Measurements from ENCODE around the gene CRACR2A. TPM values are rescaled to one million over a fixed set of nuclear protein-coding genes. Genes with fewer than 3 reads are reported as not detected.

Gene CRACR2A
- total RNA-seq, 2 donors from 2014 or later: 52.8 to 54.8 TPM

DNA sequence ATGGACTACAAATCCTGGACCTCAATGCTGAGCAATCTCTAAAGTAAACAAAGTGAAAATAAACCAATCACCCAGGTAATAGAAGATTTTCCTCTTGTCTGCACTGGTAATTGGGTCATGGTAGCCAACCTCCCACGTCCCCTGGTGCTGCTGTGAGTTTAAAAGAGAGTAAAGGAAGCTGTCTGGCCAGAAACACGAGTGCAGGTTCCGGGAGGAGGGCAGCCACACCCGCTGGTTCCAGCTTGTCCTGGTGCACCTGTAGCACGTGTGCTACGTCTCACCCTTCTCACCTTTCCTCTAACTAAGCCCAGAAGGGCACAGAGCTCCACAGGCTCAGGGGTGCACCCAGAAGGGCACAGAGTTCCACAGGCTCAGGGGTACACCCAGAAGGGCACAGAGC, 5.4 kb downstream of the CRACR2A start:
- Mint-ChIP-seq H3K4me3 (peak overlapping the region; percentile 69), H3K27me3 (no peaks in the 10 kb centered on the region), H3K27ac (peak overlapping the region; percentile 100), H3K4me1 (peaks cover 64% of the 10 kb centered on the region), H3K36me3 (ENCODE audit: low read depth) (peaks cover 6% of the 10 kb centered on the region)
- peak in 2 of 3 donors; percentile 28 to 41 for DNase-seq
- peak; percentile 66 for ATAC-seq
- H3K9me3 ChIP-seq (ENCODE audit: control insufficient read depth, low read length, poor library complexity, severe bottlenecking): no peaks in the 10 kb centered on the region

DNA sequence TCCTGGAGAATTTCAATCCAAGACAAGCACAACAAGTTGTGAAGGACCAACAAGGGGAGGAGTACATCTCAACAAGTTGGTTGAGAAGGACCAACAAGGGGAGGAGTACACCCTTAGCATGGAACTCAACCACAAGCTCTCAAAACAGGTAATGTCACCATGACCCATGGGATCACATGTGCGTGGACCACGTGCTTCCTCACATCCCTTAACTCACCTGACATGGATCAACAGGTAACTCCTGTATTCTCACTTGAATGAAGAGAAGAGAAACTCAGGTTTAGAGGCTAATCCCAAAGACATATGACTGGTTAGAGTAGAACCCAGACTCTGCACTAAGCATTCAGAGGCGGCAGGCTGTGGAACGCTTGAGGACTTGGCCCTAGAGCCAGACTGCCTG, 6.2 kb downstream of the CRACR2A start:
- ATAC-seq (no peak), DNase-seq (no peak)
- Mint-ChIP-seq H3K27ac (peak overlapping the region; percentile 100), H3K36me3 (ENCODE audit: low read depth) (peaks cover 6% of the 10 kb centered on the region), H3K4me1 (peaks cover 60% of the 10 kb centered on the region), H3K4me3 (peak overlapping the region; percentile 69), H3K27me3 (no peaks in the 10 kb centered on the region)
- no peaks in the 10 kb centered on the region for H3K9me3 ChIP-seq (ENCODE audit: control insufficient read depth, low read length, poor library complexity, severe bottlenecking)

DNA sequence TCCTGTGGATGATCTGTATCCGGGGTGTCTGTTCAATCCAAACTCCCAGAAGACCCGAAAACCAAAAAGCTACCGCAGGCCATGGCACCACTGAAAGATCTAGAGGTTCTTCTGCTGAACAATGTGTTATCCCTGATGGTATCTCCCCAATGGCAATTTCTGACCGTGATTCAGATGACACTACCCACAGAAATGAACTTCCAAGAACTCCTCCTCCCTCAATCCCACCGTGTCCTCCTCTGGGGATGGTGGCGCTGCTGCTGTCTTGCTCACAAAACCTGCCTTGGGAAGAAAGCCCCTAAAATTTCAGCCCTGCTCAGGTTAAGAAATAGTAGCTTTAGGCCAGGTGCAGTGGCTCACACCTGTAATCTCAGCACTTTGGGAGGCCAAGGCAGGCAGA, 7.8 kb downstream of the CRACR2A start:
- H3K9me3 ChIP-seq (ENCODE audit: control insufficient read depth, low read length, poor library complexity, severe bottlenecking): no peaks in the 10 kb centered on the region
- Mint-ChIP-seq H3K4me3 (no peak overlapping the region), H3K27ac (peak overlapping the region; percentile 88), H3K27me3 (no peaks in the 10 kb centered on the region), H3K4me1 (peaks cover 52% of the 10 kb centered on the region), H3K36me3 (ENCODE audit: low read depth) (peaks cover 6% of the 10 kb centered on the region)
- ATAC-seq (no peak), DNase-seq (no peak)

DNA sequence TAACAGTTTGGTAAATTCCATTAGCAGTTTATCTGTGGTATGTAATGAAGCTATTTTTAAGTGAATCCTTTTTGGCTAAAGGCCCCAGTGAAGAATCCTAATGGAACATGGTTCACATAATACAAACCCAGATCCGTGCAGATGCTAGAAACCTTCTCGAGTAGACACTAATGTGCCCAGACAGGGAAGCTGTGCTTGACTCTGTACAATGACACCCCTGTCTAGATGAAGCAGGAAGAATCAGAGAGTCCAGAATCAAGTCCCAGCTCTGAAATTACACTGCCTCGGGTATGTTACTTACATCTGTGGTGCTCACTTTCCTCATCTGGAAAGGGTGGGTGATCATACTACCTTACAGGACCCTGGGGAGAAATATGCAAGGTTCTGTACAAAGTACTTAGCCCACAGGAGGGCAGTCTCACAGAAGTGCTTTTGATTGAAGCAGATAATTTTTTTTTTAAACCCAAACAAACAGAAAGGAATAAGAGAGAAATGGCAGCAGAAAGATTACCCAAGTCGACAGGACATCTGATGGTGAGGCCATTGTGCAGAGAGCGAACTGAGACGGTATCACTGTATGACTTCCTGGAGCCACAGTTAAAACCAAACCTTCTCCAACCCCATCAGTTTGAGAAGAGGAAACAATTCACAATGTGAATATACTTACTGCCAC, 8.5 kb downstream of the CRACR2A start:
- no peaks in the 10 kb centered on the region for H3K9me3 ChIP-seq (ENCODE audit: control insufficient read depth, low read length, poor library complexity, severe bottlenecking)
- Mint-ChIP-seq H3K27me3 (no peaks in the 10 kb centered on the region), H3K27ac (peak overlapping the region; percentile 88), H3K4me3 (no peak overlapping the region), H3K4me1 (peaks cover 51% of the 10 kb centered on the region), H3K36me3 (ENCODE audit: low read depth) (peaks cover 4% of the 10 kb centered on the region)
- DNase-seq (no peak), ATAC-seq (peak; percentile 10)

DNA sequence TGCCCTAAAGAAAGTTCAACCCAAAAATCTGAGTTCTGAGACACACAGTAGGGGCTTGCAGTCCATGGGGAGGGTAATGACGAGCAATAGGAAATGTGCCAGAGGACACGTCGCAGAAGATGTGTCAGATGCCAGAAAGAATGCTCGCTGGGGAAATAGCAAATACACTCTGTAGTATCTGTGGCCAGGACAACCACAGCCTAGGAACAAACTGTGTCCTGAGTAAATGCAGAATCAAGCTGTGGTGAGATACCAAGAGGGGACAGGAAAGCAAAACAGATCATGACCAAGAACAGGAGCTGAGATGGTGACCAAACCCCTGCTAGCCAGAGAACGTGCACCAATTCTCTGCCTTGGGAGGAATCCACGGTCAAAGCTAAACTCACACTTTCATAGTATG, 9.1 kb downstream of the CRACR2A start:
- ATAC-seq: no peak
- DNase-seq: no peak
- no peaks in the 10 kb centered on the region for H3K27me3 Mint-ChIP-seq
- peaks cover 48% of the 10 kb centered on the region for H3K4me1 Mint-ChIP-seq
- H3K36me3 Mint-ChIP-seq (ENCODE audit: low read depth): peaks cover 3% of the 10 kb centered on the region
- peak overlapping the region; percentile 31 for H3K4me3 Mint-ChIP-seq
- no peaks in the 10 kb centered on the region for H3K9me3 ChIP-seq (ENCODE audit: control insufficient read depth, low read length, poor library complexity, severe bottlenecking)
- peak overlapping the region; percentile 88 for H3K27ac Mint-ChIP-seq

DNA sequence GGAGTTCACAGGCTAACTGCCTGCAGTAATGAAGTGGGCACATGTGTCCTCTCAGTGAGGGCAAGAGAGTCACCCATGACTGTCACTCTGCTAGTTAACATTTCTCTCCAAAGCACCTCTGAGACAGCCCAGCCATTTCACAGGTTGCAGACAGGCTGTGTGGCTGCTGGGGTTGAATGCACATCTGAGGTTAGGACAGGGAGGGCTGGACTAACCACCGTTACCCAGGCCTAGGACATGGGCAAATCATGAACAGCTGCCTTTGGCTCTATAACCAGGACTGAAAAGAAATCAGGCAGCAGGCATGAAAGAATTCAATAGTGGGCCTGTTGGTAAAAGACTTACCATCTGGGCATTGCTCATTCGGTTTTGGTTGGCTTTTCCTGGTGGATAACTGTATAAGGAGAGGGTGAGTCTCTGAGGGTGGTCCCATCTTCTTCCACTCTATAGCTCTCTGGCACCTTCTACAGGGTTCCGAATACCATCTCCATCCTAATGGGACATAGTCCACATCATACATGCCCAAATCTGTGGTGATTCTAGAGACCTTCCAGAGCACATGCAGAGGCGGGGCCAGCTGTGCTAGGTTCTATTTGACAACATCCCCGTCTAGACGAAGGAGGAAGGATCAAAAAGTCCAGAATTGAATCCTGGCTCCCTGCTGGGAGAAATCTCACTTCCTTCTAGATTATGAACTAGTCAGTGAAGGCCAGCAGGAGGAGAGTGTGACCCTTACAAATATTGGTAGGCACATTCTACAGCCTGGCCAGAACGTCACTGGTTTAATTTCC, 10.8 kb downstream of the CRACR2A start:
- Mint-ChIP-seq H3K4me3 (no peak overlapping the region), H3K27me3 (no peaks in the 10 kb centered on the region), H3K4me1 (peaks cover 38% of the 10 kb centered on the region), H3K36me3 (ENCODE audit: low read depth) (peaks cover 6% of the 10 kb centered on the region), H3K27ac (no peak overlapping the region)
- no peak for ATAC-seq
- no peak for DNase-seq
- no peaks in the 10 kb centered on the region for H3K9me3 ChIP-seq (ENCODE audit: control insufficient read depth, low read length, poor library complexity, severe bottlenecking)

DNA sequence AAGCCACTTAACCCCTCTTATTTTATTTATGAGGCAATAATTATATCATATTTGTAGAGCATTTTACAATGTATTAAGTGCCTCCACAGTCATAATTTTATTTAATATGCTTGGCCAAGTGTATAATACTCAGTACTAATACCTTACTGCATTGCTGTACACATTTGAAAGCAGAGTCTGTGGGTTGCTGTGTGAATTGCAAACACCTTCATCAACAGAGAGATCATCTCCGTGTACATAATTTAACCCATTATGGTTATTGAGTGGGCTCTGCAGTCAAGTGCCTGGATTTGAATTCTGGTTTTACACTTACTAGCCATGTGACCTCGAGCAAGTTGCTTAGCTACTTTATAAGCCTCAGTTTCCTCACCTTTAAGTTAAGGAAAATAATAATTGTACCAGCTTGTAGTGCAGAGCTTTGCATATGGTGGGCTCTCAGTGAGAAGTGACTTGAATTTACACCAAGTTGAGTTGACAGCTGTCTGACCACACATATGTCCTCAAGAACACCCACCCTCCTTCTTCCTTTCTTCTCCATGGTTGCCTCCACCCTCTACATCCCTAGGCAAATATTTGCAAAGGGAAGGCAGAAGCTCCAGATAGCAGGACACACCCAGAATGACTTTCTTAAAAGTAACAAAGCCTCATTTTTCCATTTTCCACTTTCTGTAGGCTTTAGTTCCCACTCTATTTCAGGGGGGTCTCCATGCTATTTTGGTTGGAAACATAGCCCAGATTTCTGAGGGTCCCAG, 12.3 kb downstream of the CRACR2A start:
- no peaks in the 10 kb centered on the region for H3K27me3 Mint-ChIP-seq
- ATAC-seq: no peak
- no peak for DNase-seq
- no peaks in the 10 kb centered on the region for H3K9me3 ChIP-seq (ENCODE audit: control insufficient read depth, low read length, poor library complexity, severe bottlenecking)
- no peak overlapping the region for H3K4me3 Mint-ChIP-seq
- H3K36me3 Mint-ChIP-seq (ENCODE audit: low read depth): peaks cover 3% of the 10 kb centered on the region
- H3K27ac Mint-ChIP-seq: peak overlapping the region; percentile 9
- H3K4me1 Mint-ChIP-seq: peaks cover 36% of the 10 kb centered on the region

DNA sequence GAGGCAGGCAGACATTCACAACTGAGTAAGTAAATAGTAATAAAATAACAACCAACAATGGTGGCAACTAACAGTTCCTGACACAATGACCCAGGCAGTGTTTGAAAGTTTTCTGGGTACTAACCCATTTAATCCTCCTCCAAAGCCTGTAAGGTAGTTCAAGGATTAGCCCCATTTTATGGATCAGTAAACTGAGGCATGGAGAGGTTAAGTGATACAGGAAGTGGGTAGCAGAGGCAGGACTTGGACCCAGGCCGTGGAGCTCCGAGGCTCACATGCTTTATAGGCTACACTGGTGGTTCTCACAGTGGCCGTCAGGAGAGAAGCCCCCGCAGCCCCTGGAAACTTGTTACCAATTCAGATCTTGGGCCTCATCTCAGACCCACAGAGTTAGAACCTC, 17.5 kb downstream of the CRACR2A start:
- ATAC-seq (no peak), DNase-seq (no peak)
- peaks cover 4% of the 10 kb centered on the region for H3K36me3 Mint-ChIP-seq (ENCODE audit: low read depth)
- H3K27me3 Mint-ChIP-seq: no peaks in the 10 kb centered on the region
- H3K4me1 Mint-ChIP-seq: peaks cover 18% of the 10 kb centered on the region
- H3K9me3 ChIP-seq (ENCODE audit: control insufficient read depth, low read length, poor library complexity, severe bottlenecking): no peaks in the 10 kb centered on the region
- H3K4me3 Mint-ChIP-seq: no peak overlapping the region
- H3K27ac Mint-ChIP-seq: no peak overlapping the region

DNA sequence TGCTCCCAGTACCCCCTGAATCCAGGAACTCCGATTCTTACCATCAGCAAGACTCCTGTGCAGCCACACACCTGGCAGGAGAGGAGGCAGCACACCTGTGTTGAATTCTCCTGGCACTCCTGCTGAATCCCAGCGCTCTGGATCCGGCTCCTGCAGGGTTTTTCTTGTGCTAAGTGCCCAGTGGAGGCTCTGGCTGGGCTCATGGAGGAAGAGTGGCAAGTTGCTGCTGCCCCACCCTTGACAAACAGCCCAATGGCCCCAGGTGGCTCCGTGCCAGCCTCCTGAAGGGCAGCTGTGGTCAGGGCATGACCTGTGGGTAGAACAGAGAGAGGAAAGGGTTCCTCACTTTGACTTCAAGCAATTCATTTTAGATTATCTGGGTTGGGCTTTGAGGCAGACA, 20.0 kb downstream of the CRACR2A start:
- Mint-ChIP-seq H3K36me3 (ENCODE audit: low read depth) (peaks cover 6% of the 10 kb centered on the region), H3K4me3 (no peak overlapping the region), H3K27me3 (no peaks in the 10 kb centered on the region), H3K27ac (peak overlapping the region; percentile 29), H3K4me1 (peaks cover 25% of the 10 kb centered on the region)
- DNase-seq: no peak
- no peaks in the 10 kb centered on the region for H3K9me3 ChIP-seq (ENCODE audit: control insufficient read depth, low read length, poor library complexity, severe bottlenecking)
- no peak for ATAC-seq

DNA sequence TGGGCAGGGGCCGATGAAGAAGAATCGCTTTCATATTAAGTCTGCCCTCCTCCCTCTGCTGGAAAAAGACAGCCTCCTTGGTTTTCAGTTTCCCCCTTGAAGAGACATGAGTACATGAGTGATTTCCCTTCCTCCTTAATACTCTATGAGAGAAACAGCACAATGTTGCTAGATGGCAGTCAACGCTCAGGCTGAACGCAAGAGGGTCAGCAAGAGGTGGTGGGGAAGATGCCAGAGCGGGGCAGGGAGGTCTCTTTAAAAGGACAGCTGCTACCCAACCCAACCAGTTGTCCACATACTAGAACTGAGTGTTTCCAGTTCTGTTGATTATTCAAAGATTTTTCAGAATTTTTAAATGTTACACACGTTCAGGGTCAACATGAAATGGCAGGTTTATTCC, 22.8 kb downstream of the CRACR2A start:
- no peaks in the 10 kb centered on the region for H3K9me3 ChIP-seq (ENCODE audit: control insufficient read depth, low read length, poor library complexity, severe bottlenecking)
- Mint-ChIP-seq H3K27ac (peak overlapping the region; percentile 90), H3K27me3 (no peaks in the 10 kb centered on the region), H3K36me3 (ENCODE audit: low read depth) (peaks cover 14% of the 10 kb centered on the region), H3K4me3 (no peak overlapping the region), H3K4me1 (peaks cover 36% of the 10 kb centered on the region)
- ATAC-seq (no peak), DNase-seq (no peak)

DNA sequence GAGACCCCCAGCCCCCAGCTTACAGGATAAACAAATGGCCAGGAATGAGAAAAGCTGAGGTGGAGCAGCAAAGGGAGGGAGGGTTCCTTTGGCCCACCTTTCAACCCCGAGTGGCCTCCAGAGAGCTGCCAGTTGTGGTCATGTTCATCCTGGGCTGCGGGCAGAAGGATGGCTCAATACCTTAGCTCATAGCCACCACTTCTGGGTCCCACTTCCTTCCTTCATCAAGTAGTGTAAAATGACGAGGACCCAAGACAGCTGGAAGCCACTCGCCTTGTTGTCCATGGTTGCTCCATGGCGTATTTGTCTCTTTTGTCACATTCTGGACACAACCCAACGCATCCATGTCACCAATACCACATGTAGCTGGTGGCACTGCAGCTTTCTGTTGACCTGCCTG, 24.2 kb downstream of the CRACR2A start:
- peak overlapping the region; percentile 50 for H3K4me3 Mint-ChIP-seq
- peak; percentile 52 for ATAC-seq
- peak overlapping the region; percentile 90 for H3K27ac Mint-ChIP-seq

DNA sequence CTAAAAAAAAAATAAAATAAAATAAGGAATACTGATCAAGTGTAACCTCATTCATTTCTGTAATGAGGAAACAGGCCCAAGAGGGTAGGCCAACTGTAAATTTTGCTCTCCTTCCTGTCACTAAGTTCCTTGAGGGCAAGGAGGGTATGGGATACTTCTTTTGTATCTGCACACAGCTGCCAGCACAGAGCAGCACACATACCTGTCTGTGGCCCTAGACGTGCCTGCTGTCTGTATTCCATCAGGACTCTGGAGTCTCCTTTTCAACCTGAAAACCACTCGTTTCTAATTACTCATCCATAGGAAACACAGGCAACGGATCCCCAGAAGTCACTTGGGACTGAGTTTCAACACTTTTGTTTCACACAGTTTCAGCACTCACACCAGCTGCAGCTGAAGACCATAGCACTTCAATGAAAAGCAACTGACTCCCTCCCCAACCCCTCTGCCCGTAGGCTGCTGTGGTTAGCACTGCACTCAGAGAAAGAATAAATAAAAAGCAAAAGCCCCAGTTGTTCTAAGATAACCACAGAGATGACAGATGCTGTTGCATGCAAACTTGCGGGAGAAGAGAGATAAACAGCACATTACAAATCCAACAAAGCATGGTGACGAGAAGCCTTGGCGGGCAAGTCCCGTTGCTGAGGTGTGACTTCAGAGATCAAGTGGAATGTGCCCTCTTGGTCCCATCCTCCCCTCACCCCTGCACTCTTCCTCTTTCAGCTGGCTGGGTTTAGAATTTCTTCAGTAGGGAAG, 24.9 kb downstream of the CRACR2A start:
- H3K9me3 ChIP-seq (ENCODE audit: control insufficient read depth, low read length, poor library complexity, severe bottlenecking): peaks cover 2% of the 10 kb centered on the region
- H3K27ac Mint-ChIP-seq: peak overlapping the region; percentile 90
- peak overlapping the region; percentile 33 for H3K4me3 Mint-ChIP-seq
- ATAC-seq (peak; percentile 88), DNase-seq (peak in 1 of 3 donors; percentile 17)
- no peaks in the 10 kb centered on the region for H3K27me3 Mint-ChIP-seq
- peaks cover 16% of the 10 kb centered on the region for H3K36me3 Mint-ChIP-seq (ENCODE audit: low read depth)
- H3K4me1 Mint-ChIP-seq: peaks cover 33% of the 10 kb centered on the region

More for the DNA sequence above, 24.2 kb downstream of the CRACR2A start:
- H3K4me1 Mint-ChIP-seq: peaks cover 33% of the 10 kb centered on the region
- no peaks in the 10 kb centered on the region for H3K27me3 Mint-ChIP-seq
- H3K36me3 Mint-ChIP-seq (ENCODE audit: low read depth): peaks cover 16% of the 10 kb centered on the region
- H3K9me3 ChIP-seq (ENCODE audit: control insufficient read depth, low read length, poor library complexity, severe bottlenecking): no peaks in the 10 kb centered on the region
- no peak for DNase-seq

DNA sequence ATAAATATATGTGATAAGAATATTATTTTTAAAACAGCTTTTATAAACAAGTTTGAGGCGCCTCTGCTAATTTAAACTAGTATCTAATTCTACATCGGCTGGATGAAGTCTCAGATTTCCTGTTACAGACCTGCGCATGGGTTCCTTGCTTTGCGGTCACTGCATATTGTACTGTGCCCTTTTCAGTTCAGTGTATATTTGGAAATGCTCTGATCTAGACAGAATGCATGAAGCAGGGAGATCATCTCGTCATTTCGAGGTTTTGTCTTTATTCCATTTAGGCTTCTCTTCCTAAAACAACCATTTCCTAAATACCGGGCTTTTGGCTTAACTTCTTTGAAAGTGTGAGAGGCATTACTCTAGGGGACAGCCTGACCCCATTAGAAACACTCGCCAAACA, 25.6 kb downstream of the CRACR2A start:
- Mint-ChIP-seq H3K27me3 (no peaks in the 10 kb centered on the region), H3K4me1 (peaks cover 33% of the 10 kb centered on the region), H3K36me3 (ENCODE audit: low read depth) (peaks cover 16% of the 10 kb centered on the region), H3K27ac (peak overlapping the region; percentile 82), H3K4me3 (no peak overlapping the region)
- DNase-seq (no peak), ATAC-seq (no peak)
- H3K9me3 ChIP-seq (ENCODE audit: control insufficient read depth, low read length, poor library complexity, severe bottlenecking): peaks cover 3% of the 10 kb centered on the region
